K562 (cell line): ENCODE data around the gene STIM1. TPM values are rescaled to one million over a fixed set of nuclear protein-coding genes. Genes with fewer than 3 reads are reported as not detected.
A peak's percentile ranks its signal among the peaks of the same experiment; 100 is the strongest.

Source experiments
- ATAC-seq: fragments of 200-7000 bp; cut with Tn5 transposase; 3 replicates; pipeline ENCODE4 v1.9.1; 2020; ENCODE audit warnings: moderate library complexity
- BruUV-seq: library from RNA; stranded (reverse); fragments of 400-500 nt; replicated peaks from 2 replicates; lab custom pipeline; 2021; lab: Mats Ljungman, UMichigan
- CTCF ChIA-PET: fragments of 300-600 bp; formaldehyde crosslinking; extraction: SDS; loops from one replicate; lab custom pipeline; 2021; ENCODE audit warnings: low intra/inter-chr PET ratio; lab: Yijun Ruan, JAX
- POLR2A ChIA-PET: fragments of 300-600, 350-650 bp; sonication (Branson Sonifier 250); formaldehyde crosslinking; extraction: SDS; loops from one replicate; lab custom pipeline; 2021; ENCODE audit warnings: antibody characterized with exemption, inconsistent platforms; lab: Yijun Ruan, JAX
- DNase-seq, 4 experiments: peaks; one replicate each; pipeline versions ENCODE4 v3.0.0 to v3.0.0-alpha.2; 2011 to 2018; ENCODE audit warnings: low spot score in 3 of 4, mixed read lengths in 3 of 4; ENCODE audit errors: extremely low read depth in 1 of 4
- FAIRE-seq: peaks from 2 replicates; lab custom pipeline; 2011; peaks lifted over from hg19 to GRCh38; lab: Jason Lieb, UNC
- H2AFZ ChIP-seq: 2 replicates; pipeline ENCODE4 v1.6.0; 2011; ENCODE audit warnings: low read depth, low read length, control low read depth, inconsistent platforms
- H3K27ac ChIP-seq: fragments of 200-600 bp; 3 replicates; pipeline ENCODE4 v1.8.0; 2011; ENCODE audit warnings: low read depth, mild to moderate bottlenecking, control low read depth, inconsistent platforms, low read length, moderate library complexity, mixed read lengths; ENCODE audit errors: extremely low read depth
- H3K27me3 ChIP-seq, 2 experiments: fragments of 300-600 bp in 1 of 2; 2 replicates in 1 of 2; 3 replicates in 1 of 2; pipeline versions ENCODE4 v1.6.0 to v1.8.0; 2011; ENCODE audit warnings: inconsistent platforms in 2 of 2, low read length in 2 of 2, mild to moderate bottlenecking in 1 of 2, mixed read lengths in 1 of 2, moderate library complexity in 1 of 2; ENCODE audit not compliant: control insufficient read depth in 2 of 2, insufficient read depth in 2 of 2
- H3K36me3 ChIP-seq: fragments of 300-600 bp; 3 replicates; pipeline ENCODE4 v1.8.0; 2011; ENCODE audit warnings: mild to moderate bottlenecking, low read length, inconsistent platforms; ENCODE audit not compliant: control insufficient read depth, insufficient read depth
- H3K4me1 ChIP-seq, 2 experiments: fragments of 200-600 bp in 1 of 2; replicated peaks in 1 of 2; 2 replicates in 1 of 2; 3 replicates in 1 of 2; pipeline versions ENCODE4 v1.5.1 to v1.8.0; 2011; ENCODE audit warnings: inconsistent platforms in 2 of 2, low read length in 2 of 2, mild to moderate bottlenecking in 1 of 2, mixed read lengths in 1 of 2, moderate library complexity in 1 of 2; ENCODE audit not compliant: control insufficient read depth in 2 of 2, insufficient read depth in 2 of 2
- H3K4me2 ChIP-seq: 2 replicates; pipeline ENCODE4 v1.6.1; 2011; ENCODE audit warnings: low read length, control low read depth, inconsistent platforms, mixed read lengths; ENCODE audit not compliant: insufficient read depth
- H3K4me3 ChIP-seq: fragments of 200-600 bp; sonication (generic), shearing (Covaris generic); 2 replicates; pipeline ENCODE4 v1.5.1; 2016; ENCODE audit warnings: control low read depth, inconsistent platforms
- H3K79me2 ChIP-seq: fragments of 200-600 bp; 3 replicates; pipeline ENCODE4 v1.8.0; 2011; ENCODE audit warnings: low read length, inconsistent platforms; ENCODE audit not compliant: control insufficient read depth, insufficient read depth
- H3K9ac ChIP-seq, 2 experiments: 2 replicates each; pipeline versions ENCODE4 v1.6.0 to v1.6.1; 2011; ENCODE audit warnings: low read depth in 2 of 2, low read length in 2 of 2, control low read depth in 1 of 2, inconsistent platforms in 1 of 2, mild to moderate bottlenecking in 1 of 2, mixed read lengths in 1 of 2; ENCODE audit not compliant: insufficient read depth in 1 of 2
- H3K9me1 ChIP-seq: one replicate; pipeline ENCODE4 v1.6.0; 2011; ENCODE audit warnings: inconsistent platforms, mild to moderate bottlenecking, low read length, moderate library complexity; ENCODE audit not compliant: control insufficient read depth, insufficient read depth
- H3K9me3 ChIP-seq: replicated peaks from 2 replicates; pipeline ENCODE4 v1.5.1; 2011; ENCODE audit warnings: low read depth, low read length, inconsistent platforms; ENCODE audit not compliant: control insufficient read depth, insufficient read depth
- H4K20me1 ChIP-seq: replicated peaks from 2 replicates; pipeline ENCODE4 v1.6.1; 2011; ENCODE audit warnings: low read length, inconsistent platforms, mixed read lengths; ENCODE audit not compliant: control insufficient read depth, insufficient read depth
- CHD2 ChIP-seq: IDR thresholded peaks from 2 replicates; pipeline ENCODE4 v1.6.1; 2011; ENCODE audit warnings: low read depth, low read length
- HDGF ChIP-seq: fragments of 450-650 bp; IDR thresholded peaks from 2 replicates; pipeline ENCODE4 v1.6.1; 2016
- MCM2 ChIP-seq: fragments of 450-650 bp; IDR thresholded peaks from 2 replicates; pipeline ENCODE4 v1.6.1; 2017; ENCODE audit warnings: low read depth, mild to moderate bottlenecking
- MTA1 ChIP-seq: fragments of 450-650 bp; IDR thresholded peaks from 2 replicates; pipeline ENCODE4 v1.6.1; 2017; ENCODE audit warnings: borderline replicate concordance
- NFIC ChIP-seq: fragments of 450-650 bp; IDR thresholded peaks from 2 replicates; pipeline ENCODE4 v1.6.1; 2017; ENCODE audit warnings: mild to moderate bottlenecking, inconsistent platforms
- PCBP1 ChIP-seq: fragments of 200-400 bp; formaldehyde crosslinking; IDR thresholded peaks from 2 replicates; pipeline ENCODE4 v1.6.1; 2018; ENCODE audit warnings: mild to moderate bottlenecking, low read depth, low read length; ENCODE audit not compliant: poor library complexity, severe bottlenecking
- SUPT5H ChIP-seq: fragments of 450-650 bp; IDR thresholded peaks from 2 replicates; pipeline ENCODE4 v1.6.1; 2016
- ZNF217 ChIP-seq: sonication (generic); formaldehyde crosslinking; IDR thresholded peaks from 2 replicates; pipeline ENCODE4 v1.8.0; 2022; ENCODE audit warnings: mild to moderate bottlenecking, missing genetic modification reagents
- WGBS: fragments of 100-300 bp; shearing (Covaris generic); methylation state at CpG from one replicate; pipeline ENCODE4 v1.1.6; 2016; ENCODE audit warnings: low coverage, mixed read lengths; ENCODE audit not compliant: insufficient coverage; ENCODE audit errors: missing lambda C conversion rate; 5-methylcytosine and 5-hydroxymethylcytosine counted together
- in situ Hi-C: fragments of 300-500 bp; cut with MboI; formaldehyde crosslinking; loops from 4 replicates; pipeline ENCODE4 v1.15.0; 2018; ENCODE audit warnings: inconsistent platforms, mixed read lengths
- intact Hi-C: fragments of 100-400 bp; cut with micrococcal nuclease; formaldehyde crosslinking; loops from 2 replicates; pipeline ENCODE4 v1.14.2; 2022
- polyA plus RNA-seq, 8 experiments: library from polyadenylated mRNA; depleted of rRNA in 4 of 8; stranded (reverse) in 5 of 8; unstranded in 3 of 8; fragments of >200 nt; fragmentation: Nextera tagmentation in 2 of 8; fragmentation: Illumina TruSeq in 1 of 8; extraction: Ambion mirVana in 2 of 8; extraction: Trizol in 1 of 8; gene quantifications; 2 replicates each; pipeline versions ENCODE4 v1.2.1 to v1.2.3, GENCODE V29; 2011 to 2014; ENCODE audit warnings: inconsistent platforms in 1 of 8, missing spikeins in 1 of 8
- total RNA-seq, 7 experiments: library from RNA; depleted of rRNA in 6 of 7; stranded (reverse); fragments of >200 nt in 6 of 7; fragmentation: Illumina TruSeq in 2 of 7; extraction: Trizol in 2 of 7; gene quantifications; 2 replicates each; pipeline versions ENCODE4 v1.2.1 to v1.2.3, GENCODE V29; 2011 to 2021; ENCODE audit warnings: low replicate concordance in 1 of 7
- TF ChIP-seq, protein P1 (sequence below): fragments of 450-650 bp; IDR thresholded peaks from 2 replicates; pipeline ENCODE4 v1.6.1; 2017; ENCODE audit warnings: antibody characterized with exemption, mild to moderate bottlenecking
- TF ChIP-seq, protein P2 (sequence below): fragments of 250-450 bp; sonication (Bioruptor Pico); IDR thresholded peaks from 2 replicates; pipeline ENCODE4 v1.4.0; 2020; ENCODE audit warnings: borderline replicate concordance

STIM1 gene
- total and polyA plus RNA-seq, 9 of the 15 experiments (the other 6 are each of a cell fraction or from before 2014, with no cell fraction given) = 7.7 to 50.5 (median 22.5) TPM

DNA sequence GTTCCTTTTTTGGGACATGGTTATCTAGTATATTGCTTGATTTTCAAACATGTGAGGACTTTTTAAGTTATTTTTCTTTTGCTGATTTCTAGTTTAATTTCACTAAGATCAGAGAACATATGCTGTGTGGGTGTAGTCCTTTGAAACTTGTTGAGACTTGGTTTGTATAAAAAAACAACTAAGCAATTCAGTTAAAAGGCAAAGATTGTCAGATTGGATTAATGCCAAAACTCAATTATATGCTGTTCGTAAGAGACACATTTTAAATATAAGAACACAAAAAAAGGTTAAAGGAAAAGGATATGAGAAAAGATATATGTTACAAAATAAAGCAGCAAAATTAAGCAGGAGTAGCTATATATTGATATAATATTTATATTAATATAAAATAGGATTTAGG is 221.3 kb downstream of the STIM1 start:
- CTCF ChIA-PET = no interaction called here
- in situ Hi-C loops = loop anchor here (25.0 kb wide), 1 partner anchor 589 kb away; no protein-coding TSS in a partner anchor

GRCh38 chr11:4083198-4083597 is 227.7 kb downstream of the STIM1 start:
- TF ChIP-seq, protein P1, sequence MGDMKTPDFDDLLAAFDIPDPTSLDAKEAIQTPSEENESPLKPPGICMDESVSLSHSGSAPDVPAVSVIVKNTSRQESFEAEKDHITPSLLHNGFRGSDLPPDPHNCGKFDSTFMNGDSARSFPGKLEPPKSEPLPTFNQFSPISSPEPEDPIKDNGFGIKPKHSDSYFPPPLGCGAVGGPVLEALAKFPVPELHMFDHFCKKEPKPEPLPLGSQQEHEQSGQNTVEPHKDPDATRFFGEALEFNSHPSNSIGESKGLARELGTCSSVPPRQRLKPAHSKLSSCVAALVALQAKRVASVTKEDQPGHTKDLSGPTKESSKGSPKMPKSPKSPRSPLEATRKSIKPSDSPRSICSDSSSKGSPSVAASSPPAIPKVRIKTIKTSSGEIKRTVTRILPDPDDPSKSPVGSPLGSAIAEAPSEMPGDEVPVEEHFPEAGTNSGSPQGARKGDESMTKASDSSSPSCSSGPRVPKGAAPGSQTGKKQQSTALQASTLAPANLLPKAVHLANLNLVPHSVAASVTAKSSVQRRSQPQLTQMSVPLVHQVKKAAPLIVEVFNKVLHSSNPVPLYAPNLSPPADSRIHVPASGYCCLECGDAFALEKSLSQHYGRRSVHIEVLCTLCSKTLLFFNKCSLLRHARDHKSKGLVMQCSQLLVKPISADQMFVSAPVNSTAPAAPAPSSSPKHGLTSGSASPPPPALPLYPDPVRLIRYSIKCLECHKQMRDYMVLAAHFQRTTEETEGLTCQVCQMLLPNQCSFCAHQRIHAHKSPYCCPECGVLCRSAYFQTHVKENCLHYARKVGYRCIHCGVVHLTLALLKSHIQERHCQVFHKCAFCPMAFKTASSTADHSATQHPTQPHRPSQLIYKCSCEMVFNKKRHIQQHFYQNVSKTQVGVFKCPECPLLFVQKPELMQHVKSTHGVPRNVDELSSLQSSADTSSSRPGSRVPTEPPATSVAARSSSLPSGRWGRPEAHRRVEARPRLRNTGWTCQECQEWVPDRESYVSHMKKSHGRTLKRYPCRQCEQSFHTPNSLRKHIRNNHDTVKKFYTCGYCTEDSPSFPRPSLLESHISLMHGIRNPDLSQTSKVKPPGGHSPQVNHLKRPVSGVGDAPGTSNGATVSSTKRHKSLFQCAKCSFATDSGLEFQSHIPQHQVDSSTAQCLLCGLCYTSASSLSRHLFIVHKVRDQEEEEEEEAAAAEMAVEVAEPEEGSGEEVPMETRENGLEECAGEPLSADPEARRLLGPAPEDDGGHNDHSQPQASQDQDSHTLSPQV = no peak
- no peak for TF ChIP-seq CHD2
- no peak for TF ChIP-seq SUPT5H
- TF ChIP-seq, protein P2, sequence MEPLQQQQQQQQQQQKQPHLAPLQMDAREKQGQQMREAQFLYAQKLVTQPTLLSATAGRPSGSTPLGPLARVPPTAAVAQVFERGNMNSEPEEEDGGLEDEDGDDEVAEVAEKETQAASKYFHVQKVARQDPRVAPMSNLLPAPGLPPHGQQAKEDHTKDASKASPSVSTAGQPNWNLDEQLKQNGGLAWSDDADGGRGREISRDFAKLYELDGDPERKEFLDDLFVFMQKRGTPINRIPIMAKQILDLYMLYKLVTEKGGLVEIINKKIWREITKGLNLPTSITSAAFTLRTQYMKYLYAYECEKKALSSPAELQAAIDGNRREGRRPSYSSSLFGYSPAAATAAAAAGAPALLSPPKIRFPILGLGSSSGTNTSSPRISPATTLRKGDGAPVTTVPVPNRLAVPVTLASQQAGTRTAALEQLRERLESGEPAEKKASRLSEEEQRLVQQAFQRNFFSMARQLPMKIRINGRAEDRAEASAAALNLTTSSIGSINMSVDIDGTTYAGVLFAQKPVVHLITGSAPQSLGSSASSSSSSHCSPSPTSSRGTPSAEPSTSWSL (CRISPR knock-in tag) = no peak
- TF ChIP-seq ZNF217 (CRISPR knock-in tag) = no peak
- TF ChIP-seq MTA1 = no peak
- no peak for TF ChIP-seq MCM2
- TF ChIP-seq PCBP1 = no peak
- in situ Hi-C loops = loop anchor here (25.0 kb wide), 1 partner anchor 596 kb away; no protein-coding TSS in a partner anchor
- Histone ChIP-seq H3K4me2 (no peak overlapping the region), H3K9me3 (no peaks in the 10 kb centered on the region), H3K9me1 (no peaks in the 10 kb centered on the region), H3K4me3 (no peak overlapping the region), H3K9ac (peak overlapping the region in 1 of 2 experiments; percentile 72; a peak in 1 of 4 replicates), H3K4me1 (no peaks in the 10 kb centered on the region; a peak in 1 of 5 replicates), H3K27ac (no peak overlapping the region), H3K27me3 (no peaks in the 10 kb centered on the region), H3K79me2 (no peaks in the 10 kb centered on the region), H3K36me3 (peaks cover 51% of the 10 kb centered on the region), H4K20me1 (no peaks in the 10 kb centered on the region), H2AFZ (no peak overlapping the region)
- POLR2A ChIA-PET = interaction anchor here (0.9 to 2.3 kb wide), 2 partner anchors 10 to 44 kb away, joined by 3 to 9 read pairs; no protein-coding TSS in a partner anchor
- ATAC-seq (no peak), DNase-seq (no peak), FAIRE-seq (no peak)
- BruUV-seq = no TSS peak
- 81% methylated on average over 8 of the region's 9 CpGs for WGBS
- CTCF ChIA-PET = no interaction called here
- intact Hi-C loops = no loop called here

More for the DNA sequence above, 221.3 kb downstream of the STIM1 start:
- BruUV-seq = no TSS peak
- no peak for TF ChIP-seq HDGF
- peak; percentile 59 for TF ChIP-seq NFIC
- POLR2A ChIA-PET = no interaction called here
- Histone ChIP-seq H3K79me2 (no peaks in the 10 kb centered on the region), H3K27ac (no peak overlapping the region), H4K20me1 (no peaks in the 10 kb centered on the region), H3K27me3 (no peaks in the 10 kb centered on the region), H3K9me1 (no peaks in the 10 kb centered on the region), H3K9ac (no peak overlapping the region), H3K4me3 (no peak overlapping the region), H3K9me3 (no peaks in the 10 kb centered on the region), H3K4me1 (no peaks in the 10 kb centered on the region), H3K4me2 (no peak overlapping the region), H3K36me3 (peaks cover 34% of the 10 kb centered on the region), H2AFZ (no peak overlapping the region)
- WGBS = 74% methylated on average over 1 of the region's 1 CpG
- intact Hi-C loops = no loop called here
- ATAC-seq (no peak), FAIRE-seq (no peak), DNase-seq (no peak)
